Erythroblast (primary cell): ENCODE data around the gene PSMA5.

ENCODE experiments used
- GATA1 ChIP-seq: IDR thresholded peaks from 2 replicates; pipeline ENCODE4 v1.6.1; 2011; ENCODE audit warnings: low read depth, mild to moderate bottlenecking, control low read depth, low read length, moderate library complexity
- POLR2A ChIP-seq: IDR thresholded peaks from 2 replicates; pipeline ENCODE4 v1.6.1; 2011; ENCODE audit warnings: mild to moderate bottlenecking, low read length

DNA sequence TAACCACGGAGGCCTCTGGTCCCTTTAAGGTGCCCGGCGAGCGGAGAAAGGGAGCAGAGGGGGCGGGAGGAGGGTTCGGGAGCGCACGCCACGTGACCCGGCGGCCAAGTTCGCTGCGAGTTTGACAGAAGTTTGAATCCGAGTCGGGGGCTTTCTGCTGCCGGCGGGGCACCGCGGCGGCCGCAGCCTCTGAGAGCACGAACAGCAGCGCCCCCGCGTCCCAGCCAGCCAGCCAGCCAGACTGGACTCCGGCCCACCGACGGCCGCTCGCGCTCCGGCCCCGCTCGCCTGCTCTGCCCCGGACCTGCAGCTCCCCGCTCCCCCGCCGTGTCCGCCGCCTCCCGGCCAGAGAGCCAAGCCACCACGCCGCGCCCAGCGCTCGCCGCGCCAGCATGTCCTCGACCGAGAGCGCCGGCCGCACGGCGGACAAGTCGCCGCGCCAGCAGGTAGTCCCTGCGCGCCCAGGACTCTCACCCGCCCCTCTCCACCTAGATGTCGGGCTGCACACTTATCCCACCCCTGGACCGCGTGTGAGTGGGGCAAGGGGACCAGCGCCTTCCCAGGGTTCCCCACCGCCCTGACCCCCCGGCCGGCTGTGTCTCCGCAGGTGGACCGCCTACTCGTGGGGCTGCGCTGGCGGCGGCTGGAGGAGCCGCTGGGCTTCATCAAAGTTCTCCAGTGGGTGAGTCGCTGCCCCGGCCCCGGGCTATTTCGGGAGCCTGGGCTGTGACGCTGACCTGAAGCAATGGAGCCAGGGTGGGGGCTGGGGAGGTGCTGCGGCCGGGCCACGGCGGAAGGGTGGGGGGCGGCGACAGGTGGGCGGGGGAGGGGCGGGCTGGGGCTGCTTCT is 40.4 kb upstream of the PSMA5 start, which contains the start of gene SYPL2:
- TF ChIP-seq POLR2A (no peak), GATA1 (no peak)
